GM12878 (cell line): ENCODE results near the gene CHAF1A. TPM values are rescaled to one million over a fixed set of nuclear protein-coding genes. Genes with fewer than 3 reads are reported as not detected.

Experiments
- BCL3 ChIP-seq: IDR thresholded peaks from 2 replicates; pipeline ENCODE4 v1.6.1; 2011; ENCODE audit warnings: borderline replicate concordance, low read depth, mild to moderate bottlenecking, moderate library complexity, low read length; ENCODE audit not compliant: insufficient read depth, poor library complexity, severe bottlenecking
- HDGF ChIP-seq: fragments of 450-650 bp; IDR thresholded peaks from 2 replicates; pipeline ENCODE4 v1.6.1; 2016; ENCODE audit warnings: antibody characterized with exemption
- IRF4 ChIP-seq: IDR thresholded peaks from 2 replicates; pipeline ENCODE4 v1.6.1; 2011; ENCODE audit warnings: low read depth, low read length
- MLLT1 ChIP-seq: fragments of 450-650 bp; IDR thresholded peaks from 2 replicates; pipeline ENCODE4 v1.6.1; 2016; ENCODE audit warnings: mild to moderate bottlenecking
- MYB ChIP-seq: fragments of 150-350 bp; IDR thresholded peaks from 2 replicates; pipeline ENCODE4 v1.6.1; 2014; ENCODE audit warnings: mild to moderate bottlenecking, low read depth, low read length, borderline replicate concordance
- NBN ChIP-seq: fragments of 450-650 bp; IDR thresholded peaks from 2 replicates; pipeline ENCODE4 v1.6.1; 2016
- RCOR1 ChIP-seq: conservative IDR thresholded peaks from 2 replicates; pipeline ENCODE4 v1.6.1; 2012; ENCODE audit warnings: low read depth, low read length, improper control_type of control experiment
- SKIL ChIP-seq: fragments of 450-650 bp; IDR thresholded peaks from 2 replicates; pipeline ENCODE4 v1.6.1; 2017; ENCODE audit warnings: mild to moderate bottlenecking, low read depth, inconsistent platforms; ENCODE audit not compliant: poor library complexity, severe bottlenecking
- SREBF2 ChIP-seq: IDR thresholded peaks from 2 replicates; pipeline ENCODE4 v1.6.1; 2012; ENCODE audit warnings: mild to moderate bottlenecking, low read length
- TAF1 ChIP-seq: IDR thresholded peaks from 2 replicates; pipeline ENCODE4 v1.6.1; 2011; ENCODE audit warnings: mild to moderate bottlenecking, low read depth, low read length, borderline replicate concordance
- USF1 ChIP-seq: IDR thresholded peaks from 2 replicates; pipeline ENCODE4 v1.6.1; 2011; ENCODE audit warnings: borderline replicate concordance, low read depth, mild to moderate bottlenecking, moderate library complexity, mixed read lengths, low read length; ENCODE audit not compliant: insufficient read depth; ENCODE audit errors: extremely low read length
- YY1 ChIP-seq: IDR thresholded peaks from 2 replicates; pipeline ENCODE4 v1.6.1; 2011; ENCODE audit warnings: low read depth, mild to moderate bottlenecking, low read length
- ZNF592 ChIP-seq: fragments of 450-650 bp; IDR thresholded peaks from 2 replicates; pipeline ENCODE4 v1.6.1; 2017; ENCODE audit warnings: mild to moderate bottlenecking, moderate library complexity
- polyA plus RNA-seq, 11 experiments: library from polyadenylated mRNA; depleted of rRNA in 4 of 11; unstranded in 6 of 11; stranded (reverse) in 5 of 11; fragments of >200 nt; fragmentation: Nextera tagmentation in 4 of 11; fragmentation: Illumina TruSeq in 1 of 11; extraction: Ambion mirVana in 4 of 11; extraction: Trizol in 1 of 11; gene quantifications; 1 replicate in 1 of 11; 2 replicates in 10 of 11; pipeline versions ENCODE4 v1.2.1 to v1.2.3, GENCODE V29; 2011 to 2016; ENCODE audit warnings: inconsistent platforms in 2 of 11, missing spikeins in 2 of 11, low read depth in 1 of 11
- total RNA-seq, 4 experiments: library from RNA; depleted of rRNA in 3 of 4; stranded (reverse); fragments of >200 nt in 3 of 4; fragmentation: Illumina TruSeq in 1 of 4; extraction: Trizol in 1 of 4; gene quantifications; 2 replicates each; pipeline versions ENCODE4 v1.2.1 to v1.2.3, GENCODE V29; 2013 to 2021
- TF ChIP-seq, protein P1 (sequence below): fragments of 450-650 bp; IDR thresholded peaks from 2 replicates; pipeline ENCODE4 v1.6.1; 2017; ENCODE audit warnings: mild to moderate bottlenecking, moderate library complexity

Gene CHAF1A
- total and polyA plus RNA-seq, 10 of the 15 experiments (the other 5 are each of a cell fraction or from before 2014, with no cell fraction given) = 1.3 to 69.1 (median 34.2) TPM

DNA sequence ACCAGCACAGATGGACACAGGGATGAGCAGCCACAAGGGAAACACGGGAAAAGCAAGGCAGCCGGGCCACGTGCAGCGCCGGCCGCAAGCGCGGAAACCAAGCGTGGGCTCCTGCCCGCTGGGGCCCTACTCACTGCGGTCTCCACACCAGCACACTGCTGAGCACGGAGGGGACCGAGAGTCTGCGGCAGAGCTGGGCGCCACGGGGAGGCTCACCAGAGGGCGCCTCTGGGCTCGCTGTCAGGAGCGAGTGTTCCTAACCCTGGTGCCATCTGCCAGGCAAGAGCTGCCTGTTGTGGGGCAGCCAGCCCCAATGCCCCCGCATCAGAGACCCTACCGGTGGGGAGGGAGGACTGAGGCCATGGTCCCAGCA lies 32.6 kb upstream of the CHAF1A start (continued):
- TF ChIP-seq BCL3 (no peak), IRF4 (peak; percentile 63), SKIL (no peak), MLLT1 (no peak), YY1 (peak; percentile 72), TAF1 (peak; percentile 20; the same call in 1 of the 2 replicates), SREBF2 (no peak), RCOR1 (no peak), HDGF (no peak; the same call in 1 of the 2 replicates), USF1 (peak; percentile 53), MYB (no peak), NBN (0 out of 2 replicates have a peak, but pooled peaks have one; percentile 41), ZNF592 (no peak)
- TF ChIP-seq, protein P1, sequence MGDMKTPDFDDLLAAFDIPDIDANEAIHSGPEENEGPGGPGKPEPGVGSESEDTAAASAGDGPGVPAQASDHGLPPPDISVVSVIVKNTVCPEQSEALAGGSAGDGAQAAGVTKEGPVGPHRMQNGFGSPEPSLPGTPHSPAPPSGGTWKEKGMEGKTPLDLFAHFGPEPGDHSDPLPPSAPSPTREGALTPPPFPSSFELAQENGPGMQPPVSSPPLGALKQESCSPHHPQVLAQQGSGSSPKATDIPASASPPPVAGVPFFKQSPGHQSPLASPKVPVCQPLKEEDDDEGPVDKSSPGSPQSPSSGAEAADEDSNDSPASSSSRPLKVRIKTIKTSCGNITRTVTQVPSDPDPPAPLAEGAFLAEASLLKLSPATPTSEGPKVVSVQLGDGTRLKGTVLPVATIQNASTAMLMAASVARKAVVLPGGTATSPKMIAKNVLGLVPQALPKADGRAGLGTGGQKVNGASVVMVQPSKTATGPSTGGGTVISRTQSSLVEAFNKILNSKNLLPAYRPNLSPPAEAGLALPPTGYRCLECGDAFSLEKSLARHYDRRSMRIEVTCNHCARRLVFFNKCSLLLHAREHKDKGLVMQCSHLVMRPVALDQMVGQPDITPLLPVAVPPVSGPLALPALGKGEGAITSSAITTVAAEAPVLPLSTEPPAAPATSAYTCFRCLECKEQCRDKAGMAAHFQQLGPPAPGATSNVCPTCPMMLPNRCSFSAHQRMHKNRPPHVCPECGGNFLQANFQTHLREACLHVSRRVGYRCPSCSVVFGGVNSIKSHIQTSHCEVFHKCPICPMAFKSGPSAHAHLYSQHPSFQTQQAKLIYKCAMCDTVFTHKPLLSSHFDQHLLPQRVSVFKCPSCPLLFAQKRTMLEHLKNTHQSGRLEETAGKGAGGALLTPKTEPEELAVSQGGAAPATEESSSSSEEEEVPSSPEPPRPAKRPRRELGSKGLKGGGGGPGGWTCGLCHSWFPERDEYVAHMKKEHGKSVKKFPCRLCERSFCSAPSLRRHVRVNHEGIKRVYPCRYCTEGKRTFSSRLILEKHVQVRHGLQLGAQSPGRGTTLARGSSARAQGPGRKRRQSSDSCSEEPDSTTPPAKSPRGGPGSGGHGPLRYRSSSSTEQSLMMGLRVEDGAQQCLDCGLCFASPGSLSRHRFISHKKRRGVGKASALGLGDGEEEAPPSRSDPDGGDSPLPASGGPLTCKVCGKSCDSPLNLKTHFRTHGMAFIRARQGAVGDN = no peak
